Measurements from ENCODE around the gene CFAP61.

Gene CFAP61

GRCh38 chr20:20143165-20143564 lies 90.8 kb downstream of the CFAP61 start:
- Histone ChIP-seq H3K9me3 (ENCODE audit: control insufficient read depth, insufficient read depth, low read depth, low read length) (no peaks in the 10 kb centered on the region), H3K4me1 (ENCODE audit: control insufficient read depth, insufficient read depth, low read length) (no peaks in the 10 kb centered on the region), H3K36me3 (ENCODE audit: control insufficient read depth in 2 of 2, insufficient read depth in 1 of 2, low read length in 2 of 2) (no peaks in the 10 kb centered on the region), H3K4me3 (ENCODE audit: low read depth, low read length) (no peak overlapping the region), H3K27ac (ENCODE audit: extremely low read depth, low read depth, low read length) (no peak overlapping the region)
- TF ChIP-seq MYNN (tag by site-specific recombination; IDR thresholded peaks at IDR 0.05; ENCODE audit: borderline replicate concordance) (no peak), SCRT2 (tag by site-specific recombination; IDR thresholded peaks at IDR 0.05) (no peak), ZNF19 (tag by site-specific recombination; IDR thresholded peaks at IDR 0.05; ENCODE audit: low read depth) (no peak), ZNF155 (tag by site-specific recombination; IDR thresholded peaks at IDR 0.05) (no peak), EGR2 (tag by site-specific recombination; IDR thresholded peaks at IDR 0.05; ENCODE audit: low read depth) (no peak), SP3 (tag by site-specific recombination; IDR thresholded peaks at IDR 0.05) (no peak), ZNF600 (tag by site-specific recombination; IDR thresholded peaks at IDR 0.05) (no peak), WT1 (tag by site-specific recombination; IDR thresholded peaks at IDR 0.05) (no peak), ZNF585B (tag by site-specific recombination; IDR thresholded peaks at IDR 0.05) (no peak), ZNF433 (tag by site-specific recombination; IDR thresholded peaks at IDR 0.05; ENCODE audit: low read depth) (no peak), ZNF610 (tag by site-specific recombination; IDR thresholded peaks at IDR 0.05; ENCODE audit: borderline replicate concordance) (no peak), ZNF510 (tag by site-specific recombination; IDR thresholded peaks at IDR 0.05; ENCODE audit: insufficient replicate concordance) (no peak), ZNF146 (tag by site-specific recombination; IDR thresholded peaks at IDR 0.05) (no peak)
- TF ChIP-seq, protein P1, sequence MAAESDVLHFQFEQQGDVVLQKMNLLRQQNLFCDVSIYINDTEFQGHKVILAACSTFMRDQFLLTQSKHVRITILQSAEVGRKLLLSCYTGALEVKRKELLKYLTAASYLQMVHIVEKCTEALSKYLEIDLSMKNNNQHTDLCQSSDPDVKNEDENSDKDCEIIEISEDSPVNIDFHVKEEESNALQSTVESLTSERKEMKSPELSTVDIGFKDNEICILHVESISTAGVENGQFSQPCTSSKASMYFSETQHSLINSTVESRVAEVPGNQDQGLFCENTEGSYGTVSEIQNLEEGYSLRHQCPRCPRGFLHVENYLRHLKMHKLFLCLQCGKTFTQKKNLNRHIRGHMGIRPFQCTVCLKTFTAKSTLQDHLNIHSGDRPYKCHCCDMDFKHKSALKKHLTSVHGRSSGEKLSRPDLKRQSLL (tag by site-specific recombination; IDR thresholded peaks at IDR 0.05) = no peak
- TF ChIP-seq, protein P2, sequence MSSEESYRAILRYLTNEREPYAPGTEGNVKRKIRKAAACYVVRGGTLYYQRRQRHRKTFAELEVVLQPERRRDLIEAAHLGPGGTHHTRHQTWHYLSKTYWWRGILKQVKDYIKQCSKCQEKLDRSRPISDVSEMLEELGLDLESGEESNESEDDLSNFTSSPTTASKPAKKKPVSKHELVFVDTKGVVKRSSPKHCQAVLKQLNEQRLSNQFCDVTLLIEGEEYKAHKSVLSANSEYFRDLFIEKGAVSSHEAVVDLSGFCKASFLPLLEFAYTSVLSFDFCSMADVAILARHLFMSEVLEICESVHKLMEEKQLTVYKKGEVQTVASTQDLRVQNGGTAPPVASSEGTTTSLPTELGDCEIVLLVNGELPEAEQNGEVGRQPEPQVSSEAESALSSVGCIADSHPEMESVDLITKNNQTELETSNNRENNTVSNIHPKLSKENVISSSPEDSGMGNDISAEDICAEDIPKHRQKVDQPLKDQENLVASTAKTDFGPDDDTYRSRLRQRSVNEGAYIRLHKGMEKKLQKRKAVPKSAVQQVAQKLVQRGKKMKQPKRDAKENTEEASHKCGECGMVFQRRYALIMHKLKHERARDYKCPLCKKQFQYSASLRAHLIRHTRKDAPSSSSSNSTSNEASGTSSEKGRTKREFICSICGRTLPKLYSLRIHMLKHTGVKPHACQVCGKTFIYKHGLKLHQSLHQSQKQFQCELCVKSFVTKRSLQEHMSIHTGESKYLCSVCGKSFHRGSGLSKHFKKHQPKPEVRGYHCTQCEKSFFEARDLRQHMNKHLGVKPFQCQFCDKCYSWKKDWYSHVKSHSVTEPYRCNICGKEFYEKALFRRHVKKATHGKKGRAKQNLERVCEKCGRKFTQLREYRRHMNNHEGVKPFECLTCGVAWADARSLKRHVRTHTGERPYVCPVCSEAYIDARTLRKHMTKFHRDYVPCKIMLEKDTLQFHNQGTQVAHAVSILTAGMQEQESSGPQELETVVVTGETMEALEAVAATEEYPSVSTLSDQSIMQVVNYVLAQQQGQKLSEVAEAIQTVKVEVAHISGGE (tag by site-specific recombination; conservative IDR thresholded peaks at IDR 0.05; ENCODE audit: low read depth) = no peak
- ChIA-PET POLR2A (no interaction called here), CTCF (no interaction called here)

DNA sequence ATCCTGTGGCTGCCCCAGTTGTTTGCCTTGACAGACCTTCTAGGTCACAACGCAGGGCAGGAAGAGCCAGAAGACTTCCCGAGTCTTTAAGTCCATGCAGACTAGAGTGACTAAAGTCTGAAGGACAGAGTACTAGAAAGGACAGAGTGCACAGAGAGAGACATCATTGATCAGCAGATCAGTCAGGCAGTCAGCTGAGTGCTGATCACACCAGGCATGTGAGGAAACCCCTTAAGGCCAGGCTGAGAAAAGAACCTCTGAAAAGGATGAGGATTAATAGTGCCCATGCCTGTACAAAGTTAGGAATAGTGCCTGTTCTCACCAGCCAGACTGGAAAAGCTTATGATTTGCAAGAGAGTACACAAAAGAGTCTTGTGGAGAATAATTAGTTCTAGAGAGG lies 91.3 kb downstream of the CFAP61 start:
- POLR2A ChIA-PET = no interaction called here

More for the DNA sequence above, 91.3 kb downstream of the CFAP61 start:
- no peaks in the 10 kb centered on the region for H3K36me3 ChIP-seq (ENCODE audit: control insufficient read depth in 2 of 2, insufficient read depth in 1 of 2, low read length in 2 of 2)
- no peak for TF ChIP-seq ZNF561 (tag by site-specific recombination; IDR thresholded peaks at IDR 0.05; ENCODE audit: borderline replicate concordance)
- TF ChIP-seq, protein P3, sequence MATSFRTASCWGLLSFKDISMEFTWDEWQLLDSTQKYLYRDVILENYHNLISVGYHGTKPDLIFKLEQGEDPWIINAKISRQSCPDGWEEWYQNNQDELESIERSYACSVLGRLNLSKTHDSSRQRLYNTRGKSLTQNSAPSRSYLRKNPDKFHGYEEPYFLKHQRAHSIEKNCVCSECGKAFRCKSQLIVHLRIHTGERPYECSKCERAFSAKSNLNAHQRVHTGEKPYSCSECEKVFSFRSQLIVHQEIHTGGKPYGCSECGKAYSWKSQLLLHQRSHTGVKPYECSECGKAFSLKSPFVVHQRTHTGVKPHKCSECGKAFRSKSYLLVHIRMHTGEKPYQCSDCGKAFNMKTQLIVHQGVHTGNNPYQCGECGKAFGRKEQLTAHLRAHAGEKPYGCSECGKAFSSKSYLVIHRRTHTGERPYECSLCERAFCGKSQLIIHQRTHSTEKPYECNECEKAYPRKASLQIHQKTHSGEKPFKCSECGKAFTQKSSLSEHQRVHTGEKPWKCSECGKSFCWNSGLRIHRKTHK (tag by site-specific recombination; IDR thresholded peaks at IDR 0.05) = no peak
- TF ChIP-seq KLF7 (tag by site-specific recombination; IDR thresholded peaks at IDR 0.05; ENCODE audit: borderline replicate concordance) = no peak
- TF ChIP-seq GLIS2 (tag by site-specific recombination; IDR thresholded peaks at IDR 0.05) = no peak
- no peak for TF ChIP-seq ZNF600 (tag by site-specific recombination; IDR thresholded peaks at IDR 0.05)
- TF ChIP-seq ZNF792 (tag by site-specific recombination; IDR thresholded peaks at IDR 0.05) = no peak
- TF ChIP-seq MYNN (tag by site-specific recombination; IDR thresholded peaks at IDR 0.05; ENCODE audit: borderline replicate concordance) = no peak
- TF ChIP-seq, protein P4, sequence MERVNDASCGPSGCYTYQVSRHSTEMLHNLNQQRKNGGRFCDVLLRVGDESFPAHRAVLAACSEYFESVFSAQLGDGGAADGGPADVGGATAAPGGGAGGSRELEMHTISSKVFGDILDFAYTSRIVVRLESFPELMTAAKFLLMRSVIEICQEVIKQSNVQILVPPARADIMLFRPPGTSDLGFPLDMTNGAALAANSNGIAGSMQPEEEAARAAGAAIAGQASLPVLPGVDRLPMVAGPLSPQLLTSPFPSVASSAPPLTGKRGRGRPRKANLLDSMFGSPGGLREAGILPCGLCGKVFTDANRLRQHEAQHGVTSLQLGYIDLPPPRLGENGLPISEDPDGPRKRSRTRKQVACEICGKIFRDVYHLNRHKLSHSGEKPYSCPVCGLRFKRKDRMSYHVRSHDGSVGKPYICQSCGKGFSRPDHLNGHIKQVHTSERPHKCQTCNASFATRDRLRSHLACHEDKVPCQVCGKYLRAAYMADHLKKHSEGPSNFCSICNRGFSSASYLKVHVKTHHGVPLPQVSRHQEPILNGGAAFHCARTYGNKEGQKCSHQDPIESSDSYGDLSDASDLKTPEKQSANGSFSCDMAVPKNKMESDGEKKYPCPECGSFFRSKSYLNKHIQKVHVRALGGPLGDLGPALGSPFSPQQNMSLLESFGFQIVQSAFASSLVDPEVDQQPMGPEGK (tag by site-specific recombination; IDR thresholded peaks at IDR 0.05) = no peak
- TF ChIP-seq ZNF555 (tag by site-specific recombination; conservative IDR thresholded peaks at IDR 0.05) = no peak
- no peak for TF ChIP-seq ZFP41 (tag by site-specific recombination; IDR thresholded peaks at IDR 0.05; ENCODE audit: borderline replicate concordance)
- TF ChIP-seq ZNF10 (tag by site-specific recombination; IDR thresholded peaks at IDR 0.05) = no peak
- no peak for TF ChIP-seq EGR2 (tag by site-specific recombination; IDR thresholded peaks at IDR 0.05; ENCODE audit: low read depth)
- TF ChIP-seq ZNF747 (tag by site-specific recombination; IDR thresholded peaks at IDR 0.05) = no peak
- no peaks in the 10 kb centered on the region for H3K9me3 ChIP-seq (ENCODE audit: control insufficient read depth, insufficient read depth, low read depth, low read length)
- H3K27ac ChIP-seq (ENCODE audit: extremely low read depth, low read depth, low read length) = no peak overlapping the region
- no peak overlapping the region for H3K4me3 ChIP-seq (ENCODE audit: low read depth, low read length)
- CTCF ChIA-PET = no interaction called here
- H3K4me1 ChIP-seq (ENCODE audit: control insufficient read depth, insufficient read depth, low read length) = no peaks in the 10 kb centered on the region
